HepG2 (cell line): ENCODE measurements around the gene ZNF626. TPM values are rescaled to one million over a fixed set of nuclear protein-coding genes. Genes with fewer than 3 reads are reported as not detected.

Source experiments
- DZIP1 ChIP-seq: sonication (generic); formaldehyde crosslinking; IDR thresholded peaks from 2 replicates; pipeline ENCODE4 v1.5.0; 2020; ENCODE audit warnings: mild to moderate bottlenecking, missing genetic modification reagents
- MEIS1 ChIP-seq: sonication (generic); formaldehyde crosslinking; IDR thresholded peaks from 2 replicates; pipeline ENCODE4 v1.9.0; 2021; ENCODE audit warnings: mild to moderate bottlenecking, missing genetic modification reagents, moderate library complexity, borderline replicate concordance
- NR2C2 ChIP-seq: sonication (generic); formaldehyde crosslinking; IDR thresholded peaks from 2 replicates; pipeline ENCODE4 v1.4.0; 2020; ENCODE audit warnings: missing genetic modification reagents, mild to moderate bottlenecking, moderate library complexity, borderline replicate concordance
- PAX8 ChIP-seq: sonication (generic); formaldehyde crosslinking; IDR thresholded peaks from 2 replicates; pipeline ENCODE4 v1.8.0; 2022; ENCODE audit warnings: mild to moderate bottlenecking, missing genetic modification reagents, borderline replicate concordance
- PHF8 ChIP-seq: sonication (generic); formaldehyde crosslinking; IDR thresholded peaks from 2 replicates; pipeline ENCODE4 v1.5.0; 2020; ENCODE audit warnings: missing genetic modification reagents
- POGZ ChIP-seq: sonication (generic); formaldehyde crosslinking; IDR thresholded peaks from 2 replicates; pipeline ENCODE4 v1.4.0; 2020; ENCODE audit warnings: mild to moderate bottlenecking, missing genetic modification reagents
- POLR2A ChIP-seq, 2 experiments: IDR thresholded peaks; 2 replicates each; pipeline ENCODE4 v1.6.1; 2011; ENCODE audit warnings: low read depth in 2 of 2, low read length in 2 of 2, mild to moderate bottlenecking in 1 of 2, moderate library complexity in 1 of 2; ENCODE audit not compliant: insufficient read depth in 1 of 2
- SALL1 ChIP-seq: sonication (generic); formaldehyde crosslinking; IDR thresholded peaks from 2 replicates; pipeline ENCODE4 v1.8.0; 2022; ENCODE audit warnings: mild to moderate bottlenecking, missing genetic modification reagents
- ZBTB20 ChIP-seq: sonication (generic); formaldehyde crosslinking; IDR thresholded peaks from 2 replicates; pipeline ENCODE4 v1.8.1; 2023; ENCODE audit warnings: missing genetic modification reagents, low read depth, mild to moderate bottlenecking, borderline replicate concordance
- ZBTB42 ChIP-seq: sonication (generic); formaldehyde crosslinking; IDR thresholded peaks from 2 replicates; pipeline ENCODE4 v1.5.0; 2020; ENCODE audit warnings: mild to moderate bottlenecking, missing genetic modification reagents
- ZFX ChIP-seq: sonication (generic); formaldehyde crosslinking; IDR thresholded peaks from 2 replicates; pipeline ENCODE4 v1.4.0; 2020; ENCODE audit warnings: mild to moderate bottlenecking, low read depth, missing genetic modification reagents, moderate library complexity
- ZNF230 ChIP-seq: sonication (generic); formaldehyde crosslinking; IDR thresholded peaks from 2 replicates; pipeline ENCODE4 v1.4.0; 2020; ENCODE audit warnings: mild to moderate bottlenecking, missing genetic modification reagents
- ZNF281 ChIP-seq: sonication (generic); formaldehyde crosslinking; IDR thresholded peaks from 2 replicates; pipeline ENCODE4 v1.4.0; 2020; ENCODE audit warnings: missing genetic modification reagents, borderline replicate concordance
- ZNF451 ChIP-seq: sonication (generic); formaldehyde crosslinking; IDR thresholded peaks from 2 replicates; pipeline ENCODE4 v1.5.0; 2020; ENCODE audit warnings: mild to moderate bottlenecking, missing genetic modification reagents
- ZNF501 ChIP-seq: sonication (generic); formaldehyde crosslinking; IDR thresholded peaks from 2 replicates; pipeline ENCODE4 v1.5.1; 2020; ENCODE audit warnings: mild to moderate bottlenecking, moderate library complexity, missing genetic modification reagents
- ZNF543 ChIP-seq: sonication (generic); formaldehyde crosslinking; IDR thresholded peaks from 2 replicates; pipeline ENCODE4 v1.4.0; 2020; ENCODE audit warnings: mild to moderate bottlenecking, missing genetic modification reagents
- ZNF660 ChIP-seq: sonication (generic); formaldehyde crosslinking; IDR thresholded peaks from 2 replicates; pipeline ENCODE4 v1.5.1; 2020; ENCODE audit warnings: mild to moderate bottlenecking, low read depth, missing genetic modification reagents, borderline replicate concordance
- ZSCAN5A ChIP-seq: sonication (generic); formaldehyde crosslinking; IDR thresholded peaks from 2 replicates; pipeline ENCODE4 v1.8.0; 2022; ENCODE audit warnings: mild to moderate bottlenecking, missing genetic modification reagents, borderline replicate concordance
- ZUFSP ChIP-seq: sonication (generic); formaldehyde crosslinking; IDR thresholded peaks from 2 replicates; pipeline ENCODE4 v1.9.0; 2021; ENCODE audit warnings: missing genetic modification reagents, mild to moderate bottlenecking, borderline replicate concordance
- polyA plus RNA-seq, 8 experiments: library from polyadenylated mRNA; depleted of rRNA in 3 of 8; stranded (reverse) in 7 of 8; unstranded in 1 of 8; fragments of >200 nt; fragmentation: Illumina TruSeq in 4 of 8; extraction: Trizol in 4 of 8; gene quantifications; 2 replicates each; pipeline versions ENCODE4 v1.2.1 to v1.2.3, GENCODE V29; 2011 to 2016; ENCODE audit warnings: low read depth in 4 of 8, missing spikeins in 1 of 8, mixed read lengths in 1 of 8; ENCODE audit not compliant: insufficient read depth in 1 of 8
- total RNA-seq, 5 experiments: library from RNA; depleted of rRNA; stranded (reverse); fragments of >200 nt; fragmentation: Illumina TruSeq; extraction: Trizol; gene quantifications; 2 replicates each; pipeline ENCODE4 v1.2.3, GENCODE V29; 2016; ENCODE audit warnings: low read depth in 1 of 5

The ZNF626 gene
- total and polyA plus RNA-seq, 2 of the 13 experiments (the other 11 are each of a cell fraction or from before 2014, with no cell fraction given) = 3.5 to 4.1 TPM

GRCh38 chr19:20664901-20665781 is 3.8 kb upstream of the ZNF626 start (continued):
- TF ChIP-seq ZFX (peak; percentile 87), SALL1 (0 out of 2 replicates have a peak, but pooled peaks have one; percentile 17), ZNF501 (CRISPR knock-in tag) (peak; percentile 18; the same call in 1 of the 2 replicates), ZNF660 (CRISPR knock-in tag) (no peak), ZNF543 (peak; percentile 62; the same call in 1 of the 2 replicates), ZBTB42 (0 out of 2 replicates have a peak, but pooled peaks have one; percentile 37), PAX8 (CRISPR knock-in tag) (no peak), MEIS1 (CRISPR knock-in tag) (0 out of 2 replicates have a peak, but pooled peaks have one; percentile 44), ZSCAN5A (CRISPR knock-in tag) (no peak), POLR2A (IDR thresholded peaks at IDR 0.05; ENCODE audit: insufficient read depth in 1 of 2, low read depth in 2 of 2, low read length in 2 of 2) (peak; percentile 37 to 50; a peak in 1 of 4 replicates), ZBTB20 (no peak), ZNF281 (CRISPR knock-in tag) (no peak), PHF8 (CRISPR knock-in tag) (peak; percentile 39), ZNF451 (CRISPR knock-in tag) (0 out of 2 replicates have a peak, but pooled peaks have one; percentile 43), POGZ (CRISPR knock-in tag) (peak; percentile 24; the same call in 1 of the 2 replicates), NR2C2 (CRISPR knock-in tag) (0 out of 2 replicates have a peak, but pooled peaks have one; percentile 30), ZUFSP (CRISPR knock-in tag) (no peak), ZNF230 (CRISPR knock-in tag) (0 out of 2 replicates have a peak, but pooled peaks have one; percentile 56), DZIP1 (no peak)
